Keratinocyte (primary cell): ENCODE data around the gene PLTP. TPM values are rescaled to one million over a fixed set of nuclear protein-coding genes. Genes with fewer than 3 reads are reported as not detected.

Experiments
- DNase-seq: peaks from one replicate; pipeline ENCODE4 v3.0.0-alpha.2; 2011; ENCODE audit warnings: low read depth, missing footprints, low spot score
- FAIRE-seq: peaks from 2 replicates; lab custom pipeline; 2011; peaks lifted over from hg19 to GRCh38; lab: Jason Lieb, UNC
- H2AFZ ChIP-seq: 2 replicates; pipeline ENCODE4 v1.6.0; 2012; ENCODE audit warnings: low read length, control low read depth, inconsistent platforms; ENCODE audit not compliant: control insufficient read depth
- H3K27ac ChIP-seq: 2 replicates; pipeline ENCODE4 v1.5.1; 2011; ENCODE audit warnings: low read length; ENCODE audit not compliant: control insufficient read depth, insufficient read depth
- H3K27me3 ChIP-seq: 3 replicates; pipeline ENCODE4 v1.6.0; 2011; ENCODE audit warnings: low read length; ENCODE audit not compliant: control insufficient read depth, insufficient read depth; ENCODE audit errors: extremely low read depth
- H3K36me3 ChIP-seq, 2 experiments: 2 replicates in 1 of 2; 3 replicates in 1 of 2; pipeline ENCODE4 v1.5.1; 2011; ENCODE audit warnings: low read length in 2 of 2, mild to moderate bottlenecking in 1 of 2; ENCODE audit not compliant: control insufficient read depth in 2 of 2, insufficient read depth in 2 of 2; ENCODE audit errors: extremely low read depth in 1 of 2
- H3K4me1 ChIP-seq: 3 replicates; pipeline ENCODE4 v1.5.1; 2011; ENCODE audit warnings: low read length; ENCODE audit not compliant: control insufficient read depth, insufficient read depth; ENCODE audit errors: extremely low read depth
- H3K4me2 ChIP-seq: 3 replicates; pipeline ENCODE4 v1.6.0; 2011; ENCODE audit warnings: low read depth, low read length; ENCODE audit not compliant: control insufficient read depth, insufficient read depth; ENCODE audit errors: extremely low read depth
- H3K4me3 ChIP-seq, 3 experiments: fragments of 200-600 bp in 1 of 3; sonication (generic) in 1 of 3; 2 replicates in 2 of 3; 3 replicates in 1 of 3; pipeline ENCODE4 v1.5.1; 2011 to 2016; ENCODE audit warnings: low read length in 3 of 3, mild to moderate bottlenecking in 3 of 3, control low read depth in 2 of 3, inconsistent platforms in 1 of 3, low read depth in 1 of 3, mixed read lengths in 1 of 3, mixed run types in 1 of 3, moderate library complexity in 1 of 3; ENCODE audit not compliant: control insufficient read depth in 2 of 3, insufficient read depth in 2 of 3; ENCODE audit errors: extremely low read depth in 1 of 3
- H3K79me2 ChIP-seq: 2 replicates; pipeline ENCODE4 v1.6.0; 2012; ENCODE audit warnings: low read length; ENCODE audit not compliant: control insufficient read depth, insufficient read depth
- H3K9ac ChIP-seq: 3 replicates; pipeline ENCODE4 v1.6.0; 2011; ENCODE audit warnings: low read length; ENCODE audit not compliant: control insufficient read depth, insufficient read depth; ENCODE audit errors: extremely low read depth
- H3K9me1 ChIP-seq: 3 replicates; pipeline ENCODE4 v1.6.0; 2011; ENCODE audit warnings: low read length; ENCODE audit not compliant: control insufficient read depth, insufficient read depth; ENCODE audit errors: extremely low read depth
- H3K9me3 ChIP-seq: 2 replicates; pipeline ENCODE4 v1.5.1; 2012; ENCODE audit warnings: low read depth, low read length; ENCODE audit not compliant: control insufficient read depth
- H4K20me1 ChIP-seq: 3 replicates; pipeline ENCODE4 v1.6.0; 2011; ENCODE audit warnings: low read length; ENCODE audit not compliant: control insufficient read depth, insufficient read depth; ENCODE audit errors: extremely low read depth
- CTCF ChIP-seq, 3 experiments: IDR thresholded peaks in 1 of 3; conservative IDR thresholded peaks in 1 of 3; optimal IDR thresholded peaks in 1 of 3; 2 replicates in 2 of 3; 3 replicates in 1 of 3; pipeline versions ENCODE3 to v1.5.1; 2011; ENCODE audit warnings: low read length in 3 of 3, mild to moderate bottlenecking in 3 of 3, moderate library complexity in 2 of 3, control low read depth in 1 of 3, inconsistent platforms in 1 of 3; ENCODE audit not compliant: insufficient read depth in 2 of 3; ENCODE audit errors: extremely low read depth in 1 of 3
- EZH2 ChIP-seq: IDR thresholded peaks from one replicate; pipeline ENCODE4 v1.6.1; 2012; ENCODE audit warnings: inconsistent platforms, mild to moderate bottlenecking, low read length, moderate library complexity
- dilution Hi-C: fragments of 300-500 bp; cut with MboI; formaldehyde crosslinking; loops from one replicate; pipeline ENCODE4 v1.7.0; 2020; ENCODE audit warnings: low sequenced_read_pairs; ENCODE audit not compliant: extremely low pct_ligation_motif_present
- polyA plus RNA-seq, 5 experiments: library from polyadenylated mRNA; depleted of rRNA in 3 of 5; stranded (reverse) in 3 of 5; stranded (forward) in 1 of 5; unstranded in 1 of 5; fragments of >200 nt; gene quantifications; 1 replicate in 1 of 5; 2 replicates in 3 of 5; 3 replicates in 1 of 5; pipeline versions ENCODE4 v1.2.1 to v1.2.3, GENCODE V29; 2011 to 2012; ENCODE audit warnings: missing spikeins in 2 of 5, low read depth in 1 of 5, low replicate concordance in 1 of 5

Gene PLTP
- polyA plus RNA-seq, 1 donor (not counting 4 experiments of a cell fraction or from before 2014, with no cell fraction given), result 26.3 TPM

- Histone ChIP-seq H3K4me3 (no peak overlapping the region), H4K20me1 (no peaks in the 10 kb centered on the region), H3K79me2 (no peaks in the 10 kb centered on the region), H3K9me3 (no peaks in the 10 kb centered on the region), H2AFZ (no peak overlapping the region), H3K9me1 (no peaks in the 10 kb centered on the region), H3K27ac (no peak overlapping the region), H3K4me2 (no peak overlapping the region), H3K4me1 (no peaks in the 10 kb centered on the region), H3K27me3 (no peaks in the 10 kb centered on the region), H3K36me3 (peaks cover 37 to 62% of the 10 kb centered on the region in 2 experiments), H3K9ac (no peak overlapping the region)
- dilution Hi-C loops, result no loop called here
- FAIRE-seq (no peak), DNase-seq (no peak)
- TF ChIP-seq CTCF (optimal IDR thresholded peaks at IDR 0.05 in 1 of 3, IDR thresholded peaks at IDR 0.05 in 1 of 3, conservative IDR thresholded peaks at IDR 0.05 in 1 of 3; ENCODE audit: extremely low read depth in 1 of 3, insufficient read depth in 2 of 3, low read length in 3 of 3) (no peak), EZH2 (no peak)
These were observed 40.2 kb upstream of the PLTP start for GRCh38 chr20:45951925-45952834.

- FAIRE-seq (no peak), DNase-seq (no peak)
- H3K9ac ChIP-seq, result no peak overlapping the region
- no peak overlapping the region for H3K4me3 ChIP-seq
- no peaks in the 10 kb centered on the region for H4K20me1 ChIP-seq
- no peaks in the 10 kb centered on the region for H3K4me1 ChIP-seq
- H3K9me1 ChIP-seq, result no peaks in the 10 kb centered on the region
- H2AFZ ChIP-seq, result no peak overlapping the region
- H3K27ac ChIP-seq, result no peak overlapping the region
- H3K79me2 ChIP-seq, result no peaks in the 10 kb centered on the region
- TF ChIP-seq EZH2, result no peak
- no peak for TF ChIP-seq CTCF (optimal IDR thresholded peaks at IDR 0.05 in 1 of 3, IDR thresholded peaks at IDR 0.05 in 1 of 3, conservative IDR thresholded peaks at IDR 0.05 in 1 of 3; ENCODE audit: extremely low read depth in 1 of 3, insufficient read depth in 2 of 3, low read length in 3 of 3)
- H3K4me2 ChIP-seq, result no peak overlapping the region
- dilution Hi-C loops, result no loop called here
- H3K36me3 ChIP-seq, result peaks cover 45 to 72% of the 10 kb centered on the region in 2 experiments
- no peaks in the 10 kb centered on the region for H3K9me3 ChIP-seq
- H3K27me3 ChIP-seq, result no peaks in the 10 kb centered on the region
These were observed 38.3 kb upstream of the PLTP start for GRCh38 chr20:45950330-45950646.
